ENCODE measurements around the gene IMP4. TPM values are rescaled to one million over a fixed set of nuclear protein-coding genes. Genes with fewer than 3 reads are reported as not detected.

IMP4 gene
- total RNA-seq, 1 donor: 55.7 TPM

DNA sequence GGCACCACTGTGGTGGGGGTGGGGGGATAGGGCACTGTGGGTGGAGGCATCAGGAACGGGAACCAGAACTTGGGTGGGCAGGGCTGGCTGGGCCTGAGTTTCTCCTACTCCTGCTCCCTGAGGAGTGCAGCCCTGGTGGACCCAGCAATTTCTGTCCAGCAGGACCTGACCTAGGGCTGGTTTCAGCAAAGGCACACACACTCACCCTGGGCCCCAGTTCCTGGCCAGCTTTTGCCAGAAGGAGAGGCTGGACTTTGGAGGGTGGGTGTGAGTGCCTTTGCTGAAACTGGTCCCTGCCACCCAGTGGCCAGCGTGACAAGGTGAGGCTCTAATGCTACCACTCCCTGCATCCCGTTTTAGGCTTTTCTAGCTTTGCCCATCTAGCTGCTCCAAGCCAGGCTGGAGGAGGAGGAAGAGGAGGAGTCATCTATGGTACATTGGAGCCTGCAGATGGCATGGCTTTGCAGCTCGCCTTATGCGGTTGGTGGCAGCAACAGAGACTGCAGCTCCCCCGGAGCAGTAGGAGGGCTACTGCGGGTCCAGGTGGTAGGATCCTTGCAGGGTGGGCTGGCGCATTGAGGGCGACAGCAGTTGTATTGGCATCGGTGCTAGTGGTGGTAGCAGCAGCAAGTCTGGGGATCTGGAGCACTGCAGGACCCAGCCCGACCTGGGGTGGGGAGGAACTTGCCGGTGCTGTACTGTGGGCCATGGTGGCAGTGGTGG is 40.4 kb upstream of the IMP4 start:
- TF ChIP-seq, protein P1, sequence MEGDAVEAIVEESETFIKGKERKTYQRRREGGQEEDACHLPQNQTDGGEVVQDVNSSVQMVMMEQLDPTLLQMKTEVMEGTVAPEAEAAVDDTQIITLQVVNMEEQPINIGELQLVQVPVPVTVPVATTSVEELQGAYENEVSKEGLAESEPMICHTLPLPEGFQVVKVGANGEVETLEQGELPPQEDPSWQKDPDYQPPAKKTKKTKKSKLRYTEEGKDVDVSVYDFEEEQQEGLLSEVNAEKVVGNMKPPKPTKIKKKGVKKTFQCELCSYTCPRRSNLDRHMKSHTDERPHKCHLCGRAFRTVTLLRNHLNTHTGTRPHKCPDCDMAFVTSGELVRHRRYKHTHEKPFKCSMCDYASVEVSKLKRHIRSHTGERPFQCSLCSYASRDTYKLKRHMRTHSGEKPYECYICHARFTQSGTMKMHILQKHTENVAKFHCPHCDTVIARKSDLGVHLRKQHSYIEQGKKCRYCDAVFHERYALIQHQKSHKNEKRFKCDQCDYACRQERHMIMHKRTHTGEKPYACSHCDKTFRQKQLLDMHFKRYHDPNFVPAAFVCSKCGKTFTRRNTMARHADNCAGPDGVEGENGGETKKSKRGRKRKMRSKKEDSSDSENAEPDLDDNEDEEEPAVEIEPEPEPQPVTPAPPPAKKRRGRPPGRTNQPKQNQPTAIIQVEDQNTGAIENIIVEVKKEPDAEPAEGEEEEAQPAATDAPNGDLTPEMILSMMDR (IDR thresholded peaks at IDR 0.05; ENCODE audit: extremely low read depth, low read depth, low read length): no peak
- Histone ChIP-seq H3K27me3 (ENCODE audit: insufficient read depth, low read length) (no peaks in the 10 kb centered on the region), H3K4me1 (ENCODE audit: insufficient read depth, low read length) (no peaks in the 10 kb centered on the region), H3K4me2 (ENCODE audit: insufficient read depth, low read length) (no peak overlapping the region), H2AFZ (ENCODE audit: low read length) (no peak overlapping the region), H3K27ac (ENCODE audit: low read depth, low read length) (no peak overlapping the region), H3K79me2 (ENCODE audit: insufficient read depth, low read length) (no peaks in the 10 kb centered on the region), H3K4me3 (ENCODE audit: insufficient read depth, low read length) (no peak overlapping the region), H3K36me3 (ENCODE audit: insufficient read depth, low read length) (no peaks in the 10 kb centered on the region), H4K20me1 (ENCODE audit: insufficient read depth, low read length) (no peaks in the 10 kb centered on the region), H3K9me3 (ENCODE audit: low read depth, low read length) (no peaks in the 10 kb centered on the region)
- no peak for DNase-seq (ENCODE audit: insufficient read length, low spot score, missing footprints)

DNA sequence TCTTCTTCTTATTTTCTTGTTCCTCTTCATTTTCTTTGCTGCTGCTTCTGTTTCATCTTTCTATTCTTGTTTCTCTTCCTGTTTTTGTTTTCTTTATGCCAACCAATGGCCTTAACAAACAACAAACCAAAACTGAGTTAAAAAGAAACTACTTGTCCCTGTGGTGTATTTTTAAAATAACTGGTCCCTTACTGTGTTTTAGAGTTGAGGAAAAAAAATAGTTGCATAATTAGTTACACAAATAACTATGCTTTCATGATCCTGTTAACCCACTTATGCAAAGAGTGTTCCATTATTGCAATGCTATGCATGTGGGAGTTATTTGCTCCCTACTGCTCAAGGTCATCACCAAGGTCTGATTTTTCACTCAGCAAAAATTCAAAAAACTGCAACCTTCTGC is 39.5 kb upstream of the IMP4 start:
- Histone ChIP-seq H3K4me1 (ENCODE audit: insufficient read depth, low read length) (no peaks in the 10 kb centered on the region), H4K20me1 (ENCODE audit: insufficient read depth, low read length) (no peaks in the 10 kb centered on the region), H3K27me3 (ENCODE audit: insufficient read depth, low read length) (no peaks in the 10 kb centered on the region), H3K4me3 (ENCODE audit: insufficient read depth, low read length) (no peak overlapping the region), H2AFZ (ENCODE audit: low read length) (no peak overlapping the region), H3K36me3 (ENCODE audit: insufficient read depth, low read length) (no peaks in the 10 kb centered on the region), H3K27ac (ENCODE audit: low read depth, low read length) (no peak overlapping the region), H3K4me2 (ENCODE audit: insufficient read depth, low read length) (no peak overlapping the region), H3K9me3 (ENCODE audit: low read depth, low read length) (no peaks in the 10 kb centered on the region), H3K79me2 (ENCODE audit: insufficient read depth, low read length) (no peaks in the 10 kb centered on the region)
- no peak for DNase-seq (ENCODE audit: insufficient read length, low spot score, missing footprints)
- TF ChIP-seq, protein P1 (IDR thresholded peaks at IDR 0.05; ENCODE audit: extremely low read depth, low read depth, low read length): no peak

DNA sequence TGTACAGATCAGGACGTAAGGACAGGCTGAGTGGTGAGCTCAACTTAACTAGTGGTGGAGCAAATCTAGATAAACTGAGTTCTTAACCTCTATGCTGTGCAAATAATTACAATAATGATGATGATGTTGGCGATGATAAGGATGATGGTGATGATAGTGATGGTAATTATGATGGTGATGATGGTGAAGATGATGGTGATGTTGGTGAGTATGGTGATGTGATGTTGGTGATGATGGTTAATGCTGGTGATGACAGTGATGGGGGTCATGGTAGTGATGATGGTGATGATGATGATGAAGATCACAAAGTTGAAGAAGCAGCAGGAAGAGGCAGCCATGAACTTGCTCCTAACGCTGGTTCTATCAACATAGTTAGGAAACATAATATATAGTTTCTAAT is 38.0 kb upstream of the IMP4 start:
- Histone ChIP-seq H3K27ac (ENCODE audit: low read depth, low read length) (no peak overlapping the region), H2AFZ (ENCODE audit: low read length) (no peak overlapping the region), H3K4me3 (ENCODE audit: insufficient read depth, low read length) (no peak overlapping the region), H3K79me2 (ENCODE audit: insufficient read depth, low read length) (no peaks in the 10 kb centered on the region), H3K9me3 (ENCODE audit: low read depth, low read length) (no peaks in the 10 kb centered on the region), H3K27me3 (ENCODE audit: insufficient read depth, low read length) (no peaks in the 10 kb centered on the region), H3K4me1 (ENCODE audit: insufficient read depth, low read length) (no peaks in the 10 kb centered on the region), H3K4me2 (ENCODE audit: insufficient read depth, low read length) (no peak overlapping the region), H4K20me1 (ENCODE audit: insufficient read depth, low read length) (no peaks in the 10 kb centered on the region), H3K36me3 (ENCODE audit: insufficient read depth, low read length) (no peaks in the 10 kb centered on the region)
- DNase-seq (ENCODE audit: insufficient read length, low spot score, missing footprints): no peak
- TF ChIP-seq, protein P1 (IDR thresholded peaks at IDR 0.05; ENCODE audit: extremely low read depth, low read depth, low read length): no peak

DNA sequence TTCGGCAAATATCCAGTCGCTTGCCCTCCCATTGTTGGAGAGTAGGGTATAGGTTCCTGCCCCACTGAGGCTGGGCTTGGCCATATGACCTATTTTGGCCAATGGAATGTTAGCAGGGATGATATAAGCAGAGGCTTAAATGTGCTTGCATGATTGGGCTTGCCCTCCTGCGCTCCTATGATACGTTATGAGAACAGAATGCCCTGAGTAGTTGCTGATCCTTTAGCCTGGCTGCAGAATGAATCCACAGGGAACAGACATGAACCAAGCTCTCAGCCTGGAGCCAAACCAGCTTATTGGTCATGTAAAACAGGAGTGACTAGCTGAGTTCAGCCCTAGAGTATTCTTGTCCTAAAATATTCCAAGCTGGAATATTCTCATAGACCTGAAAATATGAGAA is 34.8 kb upstream of the IMP4 start:
- DNase-seq (ENCODE audit: insufficient read length, low spot score, missing footprints): no peak
- Histone ChIP-seq H4K20me1 (ENCODE audit: insufficient read depth, low read length) (no peaks in the 10 kb centered on the region), H3K9me3 (ENCODE audit: low read depth, low read length) (no peaks in the 10 kb centered on the region), H3K27me3 (ENCODE audit: insufficient read depth, low read length) (no peaks in the 10 kb centered on the region), H3K27ac (ENCODE audit: low read depth, low read length) (no peak overlapping the region), H3K36me3 (ENCODE audit: insufficient read depth, low read length) (no peaks in the 10 kb centered on the region), H3K4me2 (ENCODE audit: insufficient read depth, low read length) (no peak overlapping the region), H3K4me3 (ENCODE audit: insufficient read depth, low read length) (no peak overlapping the region), H2AFZ (ENCODE audit: low read length) (no peak overlapping the region), H3K4me1 (ENCODE audit: insufficient read depth, low read length) (no peaks in the 10 kb centered on the region), H3K79me2 (ENCODE audit: insufficient read depth, low read length) (no peaks in the 10 kb centered on the region)
- TF ChIP-seq, protein P1 (IDR thresholded peaks at IDR 0.05; ENCODE audit: extremely low read depth, low read depth, low read length): no peak

Data from osteoblast (primary cell).